Glomerular visceral epithelial cell (primary cell): Measurements from ENCODE around the gene ADTRP.

Experiments
- DNase-seq: peaks from one replicate; pipeline ENCODE4 v3.0.0-alpha.2; 2016; ENCODE audit errors: extremely low spot score

ADTRP gene

DNA sequence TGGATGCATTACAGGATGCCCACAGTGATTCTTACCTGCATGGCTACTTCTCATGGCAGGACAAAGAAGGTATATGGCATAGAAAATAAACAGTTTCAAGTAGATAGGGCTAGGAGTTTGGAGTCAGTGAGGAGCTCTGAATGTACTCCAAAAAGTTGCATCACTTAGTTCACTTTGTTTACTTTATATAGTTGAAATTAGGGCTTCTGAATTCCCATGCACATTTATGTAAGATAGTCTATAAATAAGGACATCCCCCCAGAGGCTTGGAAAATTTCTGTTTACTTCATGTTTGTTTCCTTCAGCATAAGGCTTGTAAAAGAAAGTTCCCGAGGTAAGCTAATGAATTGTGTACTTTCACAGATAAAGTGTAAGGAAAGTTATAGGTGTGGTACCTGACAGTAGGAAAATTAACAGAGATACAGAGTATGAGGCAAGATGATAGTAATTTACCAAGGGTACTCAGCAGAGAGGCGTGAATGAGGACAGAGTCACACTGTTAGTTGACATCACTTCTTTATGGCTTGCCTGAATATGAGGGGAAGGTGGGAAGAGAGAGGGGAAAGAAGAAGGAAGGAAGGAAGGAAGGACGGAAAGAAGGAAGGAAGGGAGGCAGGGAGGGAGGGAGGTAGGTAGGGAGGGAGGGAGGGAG is 51.1 kb downstream of the ADTRP start:
- no peak for DNase-seq

DNA sequence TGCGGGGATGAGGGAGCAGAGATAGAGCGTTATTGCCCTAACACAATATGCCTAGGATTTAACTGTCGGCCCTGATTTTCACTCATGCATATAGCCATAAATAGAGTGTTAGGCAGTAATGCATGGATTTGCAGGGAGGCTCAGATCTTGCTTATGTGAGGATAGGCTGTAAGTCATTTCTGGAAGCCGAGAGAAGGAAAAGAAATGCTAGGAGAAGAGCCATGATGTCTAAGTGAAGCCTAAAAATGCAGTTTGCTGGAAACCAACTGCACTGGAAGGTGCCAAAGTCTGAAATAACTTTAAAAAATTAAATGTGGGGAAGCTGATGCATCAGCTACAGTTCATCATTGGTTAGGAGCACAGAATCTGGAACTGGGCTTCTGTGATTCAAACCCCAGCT is 54.3 kb downstream of the ADTRP start:
- DNase-seq, result no peak

DNA sequence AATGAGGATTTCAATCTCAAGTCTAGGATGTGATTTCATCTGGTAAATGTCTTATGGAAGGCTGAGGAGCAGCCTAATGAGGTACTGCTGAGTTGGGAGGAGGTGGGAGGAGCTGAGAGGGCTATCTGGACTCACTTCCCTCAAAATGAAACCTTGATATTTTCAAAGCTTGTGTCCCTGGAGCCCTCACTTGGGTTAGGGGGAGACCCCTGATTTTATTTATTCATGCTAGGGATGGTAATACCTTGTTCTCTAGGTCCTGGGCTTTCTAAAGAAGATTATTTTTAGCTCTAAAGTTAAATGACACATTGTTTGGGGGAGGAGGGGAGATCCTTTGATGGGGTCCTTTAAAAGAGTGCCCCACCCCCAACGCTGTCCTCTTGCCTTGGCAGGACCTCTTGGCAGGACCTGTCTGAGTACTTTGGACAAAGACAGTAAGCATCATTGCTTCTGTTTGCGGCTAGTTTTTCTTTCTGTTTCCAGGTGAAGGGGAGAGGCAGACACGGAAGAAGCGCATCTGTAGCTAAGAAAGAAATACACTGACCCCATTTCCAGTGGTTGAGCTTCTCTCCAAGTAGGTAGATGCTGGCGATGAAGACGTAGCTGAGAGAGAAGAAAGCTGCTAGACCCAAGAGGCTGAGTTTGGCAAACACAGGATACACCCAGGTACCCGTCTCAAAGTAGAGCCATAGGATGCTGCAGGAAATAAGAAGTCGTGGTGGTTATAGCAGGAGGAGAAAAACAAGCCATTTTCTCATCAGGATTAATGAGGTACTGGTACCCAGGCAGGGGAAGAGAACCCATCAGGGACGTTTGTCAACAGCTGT is 55.6 kb downstream of the ADTRP start:
- DNase-seq, result no peak

DNA sequence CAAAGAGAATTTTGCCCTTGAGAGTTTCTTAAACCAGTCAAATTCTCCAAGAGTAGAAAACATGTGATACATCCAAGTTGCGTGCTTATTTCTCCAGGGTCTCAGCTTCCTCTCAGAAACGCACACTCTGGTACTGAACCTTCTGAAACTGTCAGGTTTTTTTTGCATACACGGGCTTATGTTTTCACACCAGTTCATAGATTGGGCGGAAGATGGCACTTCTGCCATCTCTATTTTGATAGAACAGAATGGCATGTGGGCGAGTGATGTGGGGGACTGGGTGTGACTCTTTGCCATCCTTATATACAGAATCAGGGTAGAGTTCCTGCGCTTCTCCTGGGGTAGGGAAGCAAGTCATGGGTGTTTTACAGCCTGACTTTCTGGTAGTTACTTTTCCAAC is 56.4 kb downstream of the ADTRP start:
- DNase-seq, result no peak

DNA sequence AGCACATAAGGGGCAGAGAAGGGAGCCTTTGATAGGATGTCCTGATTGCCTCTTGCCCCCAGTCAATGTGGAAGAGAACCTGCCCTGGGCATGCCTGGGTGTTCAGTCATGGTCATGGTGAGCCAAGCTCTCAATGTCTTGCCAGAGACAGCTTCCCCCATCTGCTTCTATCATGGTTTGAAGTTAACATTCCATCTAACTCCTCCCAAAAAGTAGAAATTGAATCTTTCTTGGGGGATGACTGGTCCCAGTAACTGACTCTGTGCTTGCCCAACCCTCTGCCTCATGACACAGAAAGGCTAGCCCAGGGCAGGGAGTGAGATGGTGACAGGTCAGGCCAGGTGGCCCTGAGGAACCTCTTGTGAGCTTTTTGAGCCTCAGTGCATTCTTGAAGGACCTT is 60.1 kb downstream of the ADTRP start:
- no peak for DNase-seq

DNA sequence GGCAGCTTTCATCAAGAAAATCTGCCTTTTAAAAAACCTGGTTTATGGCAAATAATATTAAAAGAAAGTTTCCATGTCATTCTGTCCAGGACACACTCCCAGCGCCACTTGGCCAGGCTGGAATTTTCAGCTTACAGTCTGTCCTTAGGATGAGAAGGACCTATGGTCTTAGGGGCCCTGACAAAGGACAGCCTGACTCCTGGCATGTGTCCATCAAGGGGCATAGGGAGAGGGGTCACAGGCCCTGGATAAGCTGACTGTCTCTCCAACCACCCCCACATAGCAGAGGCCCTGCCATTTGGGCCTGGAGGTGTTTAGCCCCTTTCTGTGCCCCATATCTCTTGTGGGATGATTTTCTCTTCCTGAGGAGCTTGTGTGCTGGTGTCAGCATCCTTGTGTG is 60.6 kb downstream of the ADTRP start:
- DNase-seq, result no peak

DNA sequence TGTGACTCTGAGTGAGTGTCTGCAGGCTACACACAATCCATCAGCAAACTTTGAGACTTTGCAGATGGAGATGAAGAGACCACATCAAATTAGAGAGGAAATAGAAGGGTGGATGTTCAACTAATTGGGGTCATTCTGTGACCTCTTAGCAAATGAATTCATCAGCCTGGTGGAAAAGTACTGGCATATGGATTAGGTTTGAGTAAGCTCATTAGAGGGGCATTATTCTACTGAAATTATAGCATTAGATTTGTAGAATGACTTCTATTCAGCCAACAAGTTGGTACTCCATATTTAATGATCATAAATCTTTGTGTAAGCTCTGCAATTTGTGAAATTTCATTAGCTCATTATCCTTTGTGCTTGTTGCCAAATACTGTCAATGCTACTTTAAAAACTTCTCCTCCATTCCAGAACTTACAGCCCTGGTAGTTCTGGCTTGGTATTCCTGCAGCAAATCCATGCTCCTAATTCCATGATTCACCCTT is 63.8 kb downstream of the ADTRP start:
- no peak for DNase-seq

DNA sequence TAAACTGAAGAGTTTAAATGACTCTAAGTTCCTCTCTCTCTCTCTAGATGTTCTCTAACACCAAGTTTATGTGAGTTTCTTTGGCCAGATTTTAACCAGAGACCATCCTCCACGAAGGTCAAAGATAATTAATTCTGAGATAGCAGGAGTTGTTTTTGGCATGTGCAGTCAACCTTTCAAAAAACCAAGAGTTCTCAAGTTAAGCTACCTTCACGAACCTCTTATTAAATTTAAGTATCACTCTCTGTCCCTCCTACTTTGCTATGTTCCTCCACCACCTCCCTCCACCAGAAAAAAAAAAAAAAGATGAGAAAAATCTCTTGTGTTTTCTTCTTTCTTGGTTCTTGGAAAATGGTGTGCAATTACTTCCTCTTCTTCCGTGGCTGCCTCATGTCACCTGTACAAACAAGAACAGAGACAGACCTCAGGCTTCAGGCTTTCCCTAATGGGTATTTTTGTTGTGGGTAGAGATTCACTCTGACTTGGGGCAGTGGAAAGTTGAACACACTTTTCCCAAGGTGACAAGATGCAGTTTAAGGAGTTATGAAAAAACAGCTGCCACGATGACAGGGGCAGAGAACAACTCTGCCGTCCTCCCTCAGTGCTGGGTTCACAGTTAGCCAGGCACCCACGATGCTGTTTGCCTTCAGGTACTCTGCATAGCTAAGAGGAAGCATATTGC is 64.3 kb downstream of the ADTRP start:
- DNase-seq, result no peak

DNA sequence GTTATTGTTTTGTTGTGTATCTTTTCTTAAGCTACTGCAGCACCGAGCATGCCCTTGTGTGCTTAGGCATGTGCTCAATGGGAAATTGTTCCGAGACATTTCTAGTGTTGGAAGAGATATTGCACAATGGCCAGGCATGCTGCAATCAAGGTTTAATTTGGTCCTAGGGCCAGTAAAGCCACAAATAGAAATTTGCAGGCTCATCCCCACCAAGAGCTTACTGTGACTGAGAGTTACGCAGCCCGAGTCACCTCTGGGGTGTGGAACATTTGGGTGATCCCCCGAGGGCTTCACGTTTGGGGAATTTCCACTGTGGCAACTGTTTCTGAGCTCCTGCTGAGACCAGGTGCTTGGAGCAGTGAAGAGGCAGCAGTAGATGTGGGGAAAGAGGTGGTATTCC is 65.8 kb downstream of the ADTRP start:
- no peak for DNase-seq

DNA sequence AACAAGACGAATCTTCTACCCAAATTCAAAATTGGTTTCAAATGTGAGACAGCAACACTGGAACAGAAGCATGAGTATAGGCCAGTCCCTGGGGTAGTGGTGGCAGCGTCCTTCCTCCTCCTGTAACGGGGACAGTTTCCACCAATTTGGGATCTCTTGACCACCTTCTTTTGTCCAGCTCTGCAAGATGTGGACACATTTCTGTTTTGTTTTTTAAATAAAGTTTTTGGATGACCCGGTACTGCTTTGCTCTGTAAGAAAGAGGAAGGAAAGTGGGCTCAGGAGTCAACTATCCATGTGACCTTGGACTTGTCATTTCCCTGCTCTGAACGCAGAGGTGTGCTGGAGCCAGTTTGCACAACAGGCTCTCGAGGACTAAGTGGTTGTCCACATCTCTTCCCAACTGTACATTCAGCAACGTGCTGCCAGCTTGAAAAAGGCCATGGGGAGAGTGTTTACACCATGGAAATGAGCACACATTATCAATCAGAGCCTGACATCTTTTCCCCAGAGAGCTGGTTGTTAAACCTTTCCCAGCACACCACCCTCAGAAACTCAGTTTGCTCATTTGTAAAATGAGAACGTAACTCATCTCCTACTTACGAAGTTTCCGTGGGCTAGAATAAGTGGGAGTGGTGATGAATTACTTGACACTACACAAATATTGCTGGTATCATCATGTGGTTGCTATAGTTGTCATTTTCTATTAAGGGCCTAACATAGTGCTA is 66.5 kb downstream of the ADTRP start:
- DNase-seq, result no peak

DNA sequence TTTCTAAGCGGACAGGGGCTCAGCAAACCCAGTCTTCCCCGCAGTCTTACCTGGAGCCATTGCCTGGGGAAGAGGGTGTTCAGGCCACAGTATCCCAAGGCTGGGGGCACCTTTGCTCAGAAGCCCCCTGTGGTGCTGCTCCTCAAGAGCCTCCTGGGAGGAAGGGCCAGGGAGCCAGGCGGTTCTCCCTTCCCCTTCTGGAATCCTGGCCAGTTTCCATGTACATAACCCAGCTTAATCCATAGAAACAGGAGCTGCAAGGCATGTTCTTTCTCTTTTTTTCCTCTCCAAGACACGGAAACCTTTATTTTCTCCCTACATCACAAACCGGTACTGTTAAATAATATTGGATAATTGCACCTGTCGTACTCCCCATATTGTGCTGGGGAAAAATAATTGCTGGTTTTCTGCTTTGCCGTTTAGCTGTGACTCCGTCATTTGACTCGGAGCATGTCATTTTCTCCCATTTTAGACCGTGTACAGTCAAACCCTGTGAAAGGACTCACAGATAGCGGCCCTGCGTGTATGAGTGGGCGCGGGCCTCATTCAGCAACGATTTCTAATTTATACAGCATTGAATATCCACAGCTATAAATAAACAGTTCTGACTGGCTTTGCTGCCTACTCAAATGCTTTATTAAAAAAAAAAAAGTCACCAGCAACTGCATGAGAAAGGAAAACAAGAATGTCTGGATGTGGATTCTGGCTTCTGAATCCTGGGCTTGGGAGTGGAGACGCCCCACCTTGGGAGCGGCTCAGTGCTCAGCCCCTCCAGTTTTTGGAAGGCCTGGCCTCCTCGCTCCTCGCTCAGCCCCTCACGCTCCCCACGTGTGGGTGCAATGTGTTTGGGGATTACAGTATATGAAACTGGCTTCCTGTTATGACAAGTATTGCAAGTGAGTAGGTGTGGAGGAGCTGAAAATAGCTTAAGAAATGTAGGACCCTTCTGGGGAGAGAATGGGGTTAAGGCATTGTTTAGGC is 67.3 kb downstream of the ADTRP start:
- DNase-seq, result no peak

DNA sequence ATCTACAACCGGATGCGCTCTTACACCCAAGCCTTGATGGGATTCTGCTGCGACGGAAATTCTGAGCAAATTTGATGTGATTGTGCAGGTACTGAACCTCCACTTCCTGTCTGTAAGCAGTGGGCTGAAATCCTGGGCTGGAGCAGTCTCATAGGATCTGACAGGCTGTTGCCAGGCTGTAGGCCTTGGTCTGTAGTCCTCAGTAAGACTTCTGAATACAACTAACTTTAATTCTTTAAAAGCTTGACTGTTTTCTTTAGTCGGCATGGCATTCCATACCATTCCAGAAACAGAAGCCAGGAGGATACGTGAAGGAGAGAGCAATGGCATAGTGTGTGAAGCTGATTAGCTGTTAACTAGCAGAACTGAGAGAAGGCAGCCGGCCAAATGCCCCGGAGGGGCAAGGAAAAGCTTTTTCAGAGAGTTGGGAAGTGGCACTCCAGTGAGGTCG is 68.3 kb downstream of the ADTRP start:
- DNase-seq, result peak; percentile 9

DNA sequence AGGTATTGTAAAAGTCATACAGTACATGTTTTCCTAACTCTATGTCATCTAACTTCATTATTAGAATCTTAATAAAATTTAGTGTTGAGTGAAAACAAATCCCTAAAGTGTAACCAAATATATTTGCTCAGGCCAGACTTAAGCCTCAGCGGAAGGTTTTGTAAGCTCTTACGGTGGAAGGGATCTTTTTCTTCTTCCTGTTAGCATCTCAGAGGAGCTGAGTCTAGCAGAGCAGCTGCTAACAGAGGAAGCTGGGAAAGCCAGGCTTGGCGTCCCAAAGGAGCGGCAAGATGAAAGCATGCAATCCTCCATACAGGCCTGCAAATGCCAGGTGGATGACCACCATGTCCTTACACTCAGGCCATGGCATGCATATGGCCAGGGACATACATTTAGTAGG is 72.4 kb downstream of the ADTRP start:
- no peak for DNase-seq

DNA sequence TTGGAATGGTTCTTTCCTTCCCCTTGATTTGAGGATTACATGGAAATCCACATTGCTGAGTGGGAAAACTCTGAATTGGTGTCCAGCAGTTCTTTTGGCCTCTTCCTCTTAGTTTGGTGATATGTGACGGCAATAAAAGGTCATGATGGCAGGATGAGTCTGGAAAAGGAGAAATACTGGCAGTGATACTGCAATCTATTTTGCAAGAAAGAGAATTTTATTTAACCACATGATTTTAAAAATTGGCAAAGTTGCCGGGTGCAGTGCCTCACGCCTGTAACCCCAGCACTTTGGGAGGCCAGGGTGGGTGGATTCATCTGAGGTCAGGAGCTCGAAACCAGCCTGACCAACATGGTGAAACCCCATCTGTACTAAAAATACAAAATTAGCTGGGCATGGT is 73.1 kb downstream of the ADTRP start:
- DNase-seq, result no peak

DNA sequence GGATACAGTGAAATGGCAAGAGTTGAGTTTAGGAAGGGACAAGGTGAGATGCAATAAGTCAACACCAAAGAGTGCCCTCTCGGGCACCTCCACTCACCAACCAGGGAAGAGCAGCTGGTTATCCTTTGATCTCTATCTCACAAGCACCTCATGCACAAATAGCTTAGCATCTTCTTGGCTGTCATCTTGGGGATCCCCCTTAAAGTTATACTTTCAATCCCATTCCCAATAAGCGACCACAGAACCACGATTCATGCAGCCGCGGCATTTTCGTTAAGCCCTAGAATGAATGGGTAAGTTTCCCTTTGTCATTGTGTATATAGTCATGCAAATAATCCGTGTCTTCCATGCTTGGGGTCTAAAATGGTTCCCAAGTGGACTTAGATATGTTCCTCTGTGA is 73.5 kb downstream of the ADTRP start:
- DNase-seq, result no peak

DNA sequence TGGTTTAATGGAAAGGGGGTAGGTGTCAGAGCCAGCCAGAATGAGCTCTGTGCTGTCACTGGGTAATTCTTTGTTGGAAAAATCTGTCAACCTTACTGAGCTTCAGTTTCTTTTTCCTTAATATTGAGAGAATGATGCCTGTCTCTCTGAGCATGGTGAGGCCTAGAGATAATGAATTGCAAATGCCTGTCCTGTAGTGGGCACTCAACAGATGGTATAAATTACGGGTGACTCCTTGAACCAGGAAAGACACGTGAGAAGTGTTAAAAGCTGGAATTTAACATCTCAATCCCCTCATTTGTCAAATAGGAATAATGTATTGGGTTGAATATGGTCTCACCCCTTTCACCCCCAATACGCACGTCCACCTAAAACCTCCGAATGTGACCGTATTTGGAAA is 74.9 kb downstream of the ADTRP start:
- DNase-seq, result no peak

DNA sequence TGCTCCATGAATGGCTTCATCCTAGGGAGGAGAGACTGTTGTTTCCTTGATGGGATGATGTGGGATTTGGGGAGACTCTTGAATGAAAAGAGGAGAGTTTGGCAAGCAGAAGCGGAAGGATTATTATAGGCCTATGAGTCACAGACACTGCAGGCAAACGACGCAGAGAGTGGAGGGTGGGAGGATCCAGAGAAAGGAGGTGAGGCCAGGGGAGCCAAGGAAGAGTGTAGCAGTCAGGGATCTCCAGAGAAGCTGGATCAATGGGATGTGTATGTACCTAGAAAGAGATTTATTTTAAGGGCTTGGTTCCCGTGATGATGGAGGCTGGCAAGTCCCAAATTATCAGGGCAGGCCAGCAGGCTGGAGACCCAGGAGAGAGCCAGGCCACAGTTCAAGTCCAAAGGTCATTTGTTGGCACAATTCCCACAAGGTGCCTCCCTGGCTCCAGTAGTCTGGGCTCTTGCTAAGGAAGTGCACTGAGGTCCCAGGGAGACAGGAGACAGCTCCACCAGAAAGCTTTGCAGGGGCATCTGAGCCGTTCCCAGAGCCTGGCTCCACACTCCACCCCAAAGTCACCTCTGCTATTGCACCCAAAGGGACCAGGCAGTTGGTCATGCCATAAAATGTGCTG is 76.0 kb downstream of the ADTRP start:
- DNase-seq, result peak; percentile 40

DNA sequence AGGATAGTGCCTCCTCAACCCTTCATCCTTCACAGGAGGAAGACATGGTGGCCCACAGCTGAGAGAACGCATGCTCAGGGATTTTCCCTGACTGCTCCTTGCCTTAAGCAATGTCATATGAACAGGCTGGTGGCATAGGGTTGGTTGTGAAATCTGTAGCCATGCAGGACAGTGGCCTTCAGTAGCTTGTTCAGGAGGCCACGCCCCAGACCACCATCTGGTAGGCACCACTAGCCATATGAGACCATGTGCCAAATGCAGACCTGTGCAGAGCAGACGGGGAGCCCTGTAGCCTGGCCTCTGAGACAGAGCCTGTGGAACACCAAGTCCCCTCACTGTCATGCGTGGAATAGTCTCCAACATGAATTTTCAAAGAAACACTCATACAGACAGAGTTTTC is 76.5 kb downstream of the ADTRP start:
- DNase-seq, result no peak

DNA sequence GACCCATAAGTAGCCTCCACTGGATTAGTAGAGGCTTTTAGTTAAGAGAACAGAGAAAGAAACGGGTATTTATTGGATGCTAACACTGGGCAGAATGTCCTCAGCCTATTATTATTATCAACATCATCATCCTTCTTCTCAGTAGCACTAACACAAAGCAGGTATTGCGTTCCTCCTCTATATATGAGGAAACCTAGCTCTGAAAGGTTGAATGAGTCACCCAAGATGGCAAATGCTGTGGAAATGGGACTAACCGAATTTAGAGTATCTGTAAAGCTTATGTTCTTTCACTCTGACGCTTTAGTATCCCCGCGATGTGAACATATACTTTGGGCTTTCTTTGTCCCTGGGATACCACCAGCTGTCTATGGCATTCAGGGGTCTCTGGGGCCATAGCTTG is 77.0 kb downstream of the ADTRP start:
- DNase-seq, result no peak

DNA sequence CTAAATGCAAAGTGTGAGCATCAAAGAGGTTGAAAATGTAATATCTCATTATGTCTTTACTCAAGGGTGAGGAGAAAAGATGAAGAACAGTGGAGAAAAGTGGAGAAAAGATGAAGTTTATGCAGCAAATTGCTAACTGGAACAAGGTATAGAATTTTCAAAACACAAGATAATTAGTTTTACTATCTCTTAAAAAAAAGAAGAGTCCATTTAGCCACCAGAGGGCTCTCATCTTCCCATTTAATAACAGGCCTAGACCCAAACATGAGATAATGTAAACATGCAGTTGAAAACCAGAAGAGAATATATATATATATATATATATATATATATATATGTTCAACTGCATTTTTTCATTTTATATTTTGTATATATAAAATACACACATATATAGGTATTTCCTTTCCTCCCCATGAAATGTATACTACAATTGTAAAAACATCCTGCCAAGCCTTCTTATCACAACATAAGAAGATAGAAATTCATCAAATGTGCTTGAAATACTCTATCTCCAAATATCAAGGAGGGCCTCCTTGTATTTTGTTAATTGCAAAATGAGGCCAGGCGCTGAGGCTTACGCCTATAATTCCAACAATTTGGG is 78.4 kb downstream of the ADTRP start:
- peak; percentile 52 for DNase-seq
